ENCODE results near the gene SLC35F3.
"Not testable (repeated sequence)": the region's sequence is repeated elsewhere in the genome, so short reads cannot be mapped to it uniquely, and the experiment has no call there.

The SLC35F3 gene

GRCh38 chr1:233904633-233905415 lies at the start of gene SLC35F3:
SLC35F3 (plus strand) TSS chr1:233904676.
- DNase-seq (ENCODE audit: low read depth in 1 of 2, low spot score in 1 of 2), result no peak

DNA sequence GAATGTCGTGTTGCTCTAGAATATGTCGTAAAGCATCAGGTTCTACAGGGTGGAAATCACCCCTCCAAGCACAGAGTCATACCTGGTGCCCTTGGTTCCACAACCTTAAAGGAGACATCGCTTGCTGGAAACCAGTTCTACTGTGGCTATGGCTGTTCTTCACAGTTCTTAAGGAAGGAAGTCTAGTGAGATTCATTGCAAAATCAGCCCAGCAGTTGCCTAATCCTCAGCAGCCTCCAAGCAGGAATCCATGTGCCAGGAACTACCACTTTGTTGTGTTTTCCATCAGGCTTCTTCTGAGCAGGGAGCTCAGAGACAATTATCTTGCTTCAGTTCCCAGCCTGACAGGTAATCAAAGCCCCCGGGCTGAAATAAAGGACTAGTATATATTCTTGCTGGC lies 45.0 kb upstream of the SLC35F3 start:
- no peak for DNase-seq (ENCODE audit: low read depth in 1 of 2, low spot score in 1 of 2)

- DNase-seq (ENCODE audit: low read depth in 1 of 2, low spot score in 1 of 2), result no peak
Measured at GRCh38 chr1:233863901-233864545, 40.5 kb upstream of the SLC35F3 start.

- DNase-seq (ENCODE audit: low read depth in 1 of 2, low spot score in 1 of 2), result no peak
Measured at GRCh38 chr1:233864578-233864977, 39.9 kb upstream of the SLC35F3 start.

DNA sequence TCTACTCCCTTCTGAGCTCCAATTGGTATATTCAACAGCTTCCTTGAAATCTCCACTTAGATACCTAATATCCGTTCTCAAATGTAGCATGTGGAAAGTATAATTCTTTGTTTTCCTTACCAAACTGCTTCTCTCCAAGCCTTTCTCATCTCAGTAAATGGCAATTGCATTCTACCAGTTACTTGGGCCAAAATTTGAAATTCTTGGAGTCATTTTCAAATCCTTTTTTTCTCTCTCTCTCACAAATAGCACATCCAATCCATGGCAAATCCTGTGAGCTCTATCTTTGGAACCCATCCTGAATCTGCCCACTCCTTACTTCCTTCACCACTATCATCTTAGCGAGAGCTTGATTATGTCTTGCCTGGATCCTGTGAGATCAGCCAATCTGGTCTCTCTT lies 39.3 kb upstream of the SLC35F3 start:
- DNase-seq (ENCODE audit: low read depth in 1 of 2, low spot score in 1 of 2), result no peak

DNA sequence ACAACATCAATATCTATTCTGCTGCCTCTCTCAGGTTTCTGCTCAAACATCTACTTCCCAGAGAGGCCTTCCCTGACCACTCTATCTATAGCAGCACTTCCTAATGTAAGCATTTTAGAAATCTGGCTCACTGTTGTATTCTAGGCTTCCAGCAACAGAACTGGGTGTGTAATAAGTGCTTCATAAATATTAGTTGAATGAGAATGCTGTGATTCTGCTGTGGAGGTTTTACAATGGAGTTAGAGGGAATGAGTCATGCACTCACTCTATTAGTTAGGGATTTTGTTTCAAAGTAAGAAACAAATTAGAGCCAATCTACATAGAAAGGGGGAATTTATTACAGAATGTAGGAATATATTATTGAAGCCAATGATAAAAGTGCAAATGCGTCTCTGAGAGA lies 38.6 kb upstream of the SLC35F3 start:
- no peak for DNase-seq (ENCODE audit: low read depth in 1 of 2, low spot score in 1 of 2)

DNA sequence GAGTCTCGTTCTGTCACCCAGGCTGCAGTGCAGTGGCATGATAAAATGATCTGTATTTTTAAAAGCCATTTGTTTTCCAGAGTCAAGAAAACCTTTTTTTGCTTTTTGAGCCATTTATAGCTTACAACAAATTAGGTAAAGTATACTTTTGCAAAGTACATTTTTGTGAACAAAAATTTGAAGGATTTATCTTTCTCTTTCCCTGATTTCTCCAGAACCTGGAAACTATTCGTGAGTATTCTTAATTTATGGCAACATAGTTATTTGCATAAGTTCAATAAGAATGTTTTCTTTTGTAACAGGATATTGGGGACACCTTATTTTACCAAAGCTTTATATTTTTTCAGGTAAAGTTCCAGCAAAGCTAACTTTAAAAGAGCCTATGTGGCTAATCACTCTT lies 37.4 kb upstream of the SLC35F3 start:
- DNase-seq (ENCODE audit: low read depth in 1 of 2, low spot score in 1 of 2), result no peak

- no peak for DNase-seq (ENCODE audit: low read depth in 1 of 2, low spot score in 1 of 2)
Measured at GRCh38 chr1:233868461-233868860, 36.0 kb upstream of the SLC35F3 start.

DNA sequence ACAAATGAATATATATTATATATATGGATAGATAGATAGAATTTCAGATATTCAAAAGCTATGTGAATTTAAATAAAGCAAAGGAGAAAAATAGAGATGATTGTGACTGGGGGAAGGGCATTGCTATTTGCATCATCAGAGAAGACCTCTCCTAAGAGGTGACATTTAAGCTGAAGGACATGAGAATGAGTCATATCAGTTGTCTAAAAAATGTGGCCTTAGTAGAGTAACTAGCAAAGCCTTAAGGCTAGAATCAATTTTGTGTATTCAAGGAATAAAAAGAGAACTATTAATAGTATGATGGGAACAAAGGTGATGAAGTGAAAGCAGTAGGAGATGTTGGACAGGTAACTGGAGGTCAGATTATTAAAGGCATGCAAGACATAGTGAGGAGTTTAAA lies 34.8 kb upstream of the SLC35F3 start:
- DNase-seq (ENCODE audit: low read depth in 1 of 2, low spot score in 1 of 2), result no peak

DNA sequence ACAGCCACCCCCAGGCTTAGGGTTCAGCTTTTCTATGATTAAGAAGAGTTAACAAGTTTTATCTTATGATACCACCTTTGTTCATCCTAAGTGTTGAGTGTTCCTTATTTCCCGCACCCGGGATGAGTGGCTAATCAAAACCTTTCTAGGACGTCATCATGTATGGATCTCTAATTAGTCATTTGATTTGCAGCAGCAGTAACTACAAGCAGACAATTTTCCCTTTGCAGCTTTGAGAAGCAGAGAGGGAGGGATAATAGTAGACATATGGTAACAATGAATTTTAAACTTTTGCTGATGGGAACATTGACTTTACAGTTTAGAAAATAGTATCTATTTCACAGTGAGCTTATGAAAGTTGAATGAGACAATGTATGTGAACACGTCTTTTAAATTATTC lies 30.8 kb upstream of the SLC35F3 start:
- no peak for DNase-seq (ENCODE audit: low read depth in 1 of 2, low spot score in 1 of 2)

DNA sequence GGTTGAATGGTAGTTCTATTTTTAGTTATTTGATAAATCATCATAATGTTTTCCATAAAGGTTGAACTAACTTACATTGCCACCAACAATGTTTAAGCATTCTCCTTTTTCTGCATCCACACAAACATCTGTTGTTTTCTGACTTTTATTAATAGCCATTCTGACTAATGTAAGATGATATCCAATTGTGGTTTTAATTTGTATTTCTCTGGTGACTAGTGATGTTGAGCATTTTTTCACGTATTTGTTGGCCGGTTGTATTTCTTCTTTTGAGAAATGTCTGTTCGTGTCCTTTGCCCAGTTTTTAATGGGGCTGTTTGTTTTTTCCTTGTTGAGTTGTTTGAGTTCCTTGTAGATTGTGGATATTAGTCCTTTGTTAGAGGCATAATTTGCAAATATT lies 24.6 kb upstream of the SLC35F3 start:
- no peak for DNase-seq (ENCODE audit: low read depth in 1 of 2, low spot score in 1 of 2)

DNA sequence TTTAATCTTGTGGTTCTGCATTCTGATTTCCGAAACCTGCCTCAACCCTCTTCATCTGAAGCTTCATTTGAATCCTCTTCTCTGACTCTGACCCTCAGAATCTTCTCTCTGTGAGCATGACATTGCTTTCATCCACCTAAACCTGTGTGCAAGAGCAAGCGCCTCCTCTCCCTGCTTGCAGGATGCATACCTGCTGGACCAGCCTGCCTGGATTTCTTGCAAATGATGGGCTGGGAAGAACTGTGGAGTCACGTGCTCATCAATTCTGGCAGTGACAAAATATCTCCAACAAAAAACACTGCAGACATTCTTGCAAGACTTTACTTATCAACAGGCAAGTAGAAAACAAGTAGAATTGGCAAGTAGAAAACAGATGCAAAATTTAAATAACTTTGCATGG lies 20.8 kb upstream of the SLC35F3 start:
- DNase-seq (ENCODE audit: low read depth in 1 of 2, low spot score in 1 of 2), result no peak

DNA sequence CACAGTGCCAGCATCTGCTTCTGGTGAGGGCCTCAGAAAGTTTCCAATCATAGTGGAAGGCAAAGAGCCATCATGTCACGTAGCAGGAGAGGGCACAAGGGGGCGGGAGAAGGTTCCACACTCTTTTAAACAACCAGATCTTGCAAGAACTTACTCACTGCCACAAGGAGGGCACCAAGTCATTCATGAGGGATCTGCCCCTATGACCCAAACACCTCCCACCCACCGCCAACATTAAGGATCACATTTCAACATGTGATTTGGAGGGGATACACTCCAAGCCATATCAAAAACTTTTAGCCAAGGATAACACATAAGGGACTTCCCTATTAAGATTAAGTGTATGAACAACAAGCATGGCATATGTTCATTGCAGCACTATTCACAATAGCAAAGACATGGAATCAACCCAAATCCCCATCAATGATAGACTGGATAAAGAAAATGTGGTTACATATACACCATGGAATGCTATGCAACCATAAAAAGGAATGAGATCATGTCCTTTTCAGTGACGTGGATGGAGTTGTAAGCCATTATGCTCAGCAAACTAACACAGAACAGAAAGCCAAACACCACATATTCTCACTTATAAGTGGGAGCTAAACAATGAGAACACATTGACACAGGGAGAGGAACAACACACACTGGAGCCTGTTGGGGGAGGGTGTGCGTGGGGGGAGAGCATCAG lies 19.9 kb upstream of the SLC35F3 start:
- DNase-seq (ENCODE audit: low read depth in 1 of 2, low spot score in 1 of 2), result no peak

- DNase-seq (ENCODE audit: low read depth in 1 of 2, low spot score in 1 of 2), result no peak
Measured at GRCh38 chr1:233885196-233885920, 19.1 kb upstream of the SLC35F3 start.

DNA sequence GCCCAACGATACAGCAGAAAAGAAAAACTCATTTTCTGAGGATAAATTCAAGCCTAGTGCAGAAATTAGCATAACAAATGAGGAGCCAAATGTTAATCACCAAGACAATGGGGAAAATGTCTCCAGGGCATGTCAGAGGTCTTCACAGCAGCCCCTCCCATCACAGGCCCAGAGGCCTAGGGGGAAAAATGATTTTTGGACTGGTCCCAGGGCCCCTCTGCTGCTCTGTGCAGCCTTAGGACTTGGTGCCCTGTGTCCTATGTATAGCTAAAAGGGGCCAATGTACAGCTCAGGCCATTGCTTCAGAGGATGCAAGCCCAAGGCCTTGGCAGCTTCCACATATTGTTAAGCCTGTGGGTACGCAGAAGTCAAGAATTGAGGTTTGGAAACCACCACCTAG lies 13.3 kb upstream of the SLC35F3 start:
- DNase-seq (ENCODE audit: low read depth in 1 of 2, low spot score in 1 of 2), result not testable (repeated sequence)

- DNase-seq (ENCODE audit: low read depth in 1 of 2, low spot score in 1 of 2), result no peak
Measured at GRCh38 chr1:233897325-233898162, 6.9 kb upstream of the SLC35F3 start.

DNA sequence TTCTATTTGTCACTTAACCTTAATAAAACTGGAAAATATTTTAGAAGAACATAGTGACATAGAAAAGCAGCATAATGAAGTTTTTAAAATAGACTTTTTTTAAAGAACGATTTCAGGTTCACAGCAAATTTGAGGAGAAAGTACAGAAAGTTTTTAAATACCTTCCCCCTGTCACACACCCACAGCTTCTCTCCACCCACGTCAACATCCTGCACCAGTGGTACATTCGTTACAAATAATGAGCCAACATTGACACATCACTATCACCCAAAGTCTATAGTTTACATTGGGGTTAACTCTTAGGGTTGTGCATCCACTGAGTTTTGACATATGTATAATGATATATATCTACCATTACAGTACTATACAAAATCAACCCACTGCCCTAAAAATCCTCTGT lies 3.0 kb upstream of the SLC35F3 start:
- DNase-seq (ENCODE audit: low read depth in 1 of 2, low spot score in 1 of 2), result no peak

- DNase-seq (ENCODE audit: low read depth in 1 of 2, low spot score in 1 of 2), result no peak
Measured at GRCh38 chr1:233905416-233906051, 1.1 kb downstream of the SLC35F3 start.

DNA sequence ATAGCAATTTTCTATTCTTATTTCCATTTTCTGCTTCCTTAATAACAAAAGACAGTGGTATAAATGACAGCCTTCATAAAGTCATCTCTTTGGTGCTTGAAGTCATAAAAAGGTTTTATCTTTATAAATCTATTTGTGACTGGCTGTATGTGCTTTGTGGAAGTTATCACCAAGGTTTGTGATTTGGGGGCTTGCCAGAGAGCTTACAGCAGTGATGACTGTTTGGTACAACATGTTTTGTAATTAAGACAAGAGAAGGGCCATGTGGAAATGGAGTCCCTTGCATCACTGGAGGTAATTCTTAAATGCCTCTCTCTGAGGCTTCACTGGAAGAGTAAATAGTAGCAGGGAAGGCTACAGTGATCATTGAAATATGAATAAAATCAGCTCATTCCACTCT lies 2.7 kb downstream of the SLC35F3 start:
- no peak for DNase-seq (ENCODE audit: low read depth in 1 of 2, low spot score in 1 of 2)

DNA sequence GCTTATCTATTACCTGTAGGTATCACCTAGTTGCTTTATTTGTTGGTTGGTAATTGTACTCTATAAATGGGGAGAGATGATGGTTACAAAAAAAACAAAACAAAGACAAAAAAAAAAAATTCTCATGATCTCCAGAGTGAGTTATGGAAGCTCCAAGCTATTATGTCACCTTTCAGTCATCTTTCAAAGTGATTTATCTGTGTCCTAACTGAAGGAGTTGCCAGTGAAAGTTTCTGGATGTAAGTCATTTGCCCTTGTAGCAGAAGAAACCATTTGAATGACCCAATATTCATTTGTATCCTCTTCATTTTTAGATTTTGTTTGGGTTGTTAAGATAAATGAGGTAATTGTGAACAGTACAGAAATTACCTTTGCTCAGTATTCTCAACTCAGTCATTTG lies 3.6 kb downstream of the SLC35F3 start:
- DNase-seq (ENCODE audit: low read depth in 1 of 2, low spot score in 1 of 2), result no peak

All from activated T-helper 1 cell treated with anti-CD3 and anti-CD28 coated beads, Interleukin-2, amount 50 U/mL, for 16 hours (primary cell).